GM23338 (cell line): Measurements from ENCODE around the gene ST14. TPM values are rescaled to one million over a fixed set of nuclear protein-coding genes. Genes with fewer than 3 reads are reported as not detected.

ENCODE experiments used
- ATAC-seq: fragments of 200-7000 bp; cut with Tn5 transposase; 3 replicates; pipeline ENCODE4 v1.9.1; 2020
- DNase-seq: peaks from one replicate; pipeline ENCODE4 v3.0.0-alpha.2; 2015; ENCODE audit warnings: low spot score
- H2AFZ ChIP-seq: fragments of 200-600 bp; sonication (generic); 2 replicates; pipeline ENCODE4 v1.8.0; 2016; ENCODE audit warnings: antibody characterized with exemption, mild to moderate bottlenecking, moderate library complexity
- H3F3A ChIP-seq: fragments of 200-600 bp; sonication (generic); replicated peaks from 2 replicates; pipeline ENCODE4 v1.8.0; 2017; ENCODE audit warnings: antibody characterized with exemption, mixed run types, low read depth
- H3K27ac ChIP-seq: fragments of 200-600 bp; sonication (generic); 2 replicates; pipeline ENCODE4 v1.6.1; 2016; ENCODE audit warnings: low read depth
- H3K27me3 ChIP-seq: fragments of 200-600 bp; sonication (generic); 2 replicates; pipeline ENCODE4 v1.8.0; 2016; ENCODE audit warnings: mild to moderate bottlenecking, mixed run types, moderate library complexity; ENCODE audit not compliant: insufficient read depth
- H3K36me3 ChIP-seq: fragments of 200-600 bp; sonication (generic); 2 replicates; pipeline ENCODE4 v1.8.0; 2016; ENCODE audit warnings: mild to moderate bottlenecking; ENCODE audit not compliant: insufficient read depth
- H3K4me1 ChIP-seq: fragments of 200-600 bp; sonication (generic); 2 replicates; pipeline ENCODE4 v1.8.0; 2016; ENCODE audit warnings: mild to moderate bottlenecking, moderate library complexity; ENCODE audit not compliant: insufficient read depth
- H3K4me2 ChIP-seq: fragments of 200-600 bp; sonication (generic); 2 replicates; pipeline ENCODE4 v1.7.1; 2017; ENCODE audit warnings: mixed run types
- H3K4me3 ChIP-seq: fragments of 200-600 bp; sonication (generic); 2 replicates; pipeline ENCODE4 v1.6.1; 2016; ENCODE audit warnings: mixed run types
- H3K79me2 ChIP-seq: fragments of 200-600 bp; sonication (generic); replicated peaks from 2 replicates; pipeline ENCODE4 v1.8.0; 2017; ENCODE audit warnings: mild to moderate bottlenecking; ENCODE audit not compliant: insufficient read depth
- H3K9me2 ChIP-seq: fragments of 200-600 bp; sonication (generic); 2 replicates; pipeline ENCODE4 v1.8.0; 2017; ENCODE audit not compliant: insufficient read depth
- H4K20me1 ChIP-seq: fragments of 200-600 bp; sonication (generic); replicated peaks from 2 replicates; pipeline ENCODE4 v1.8.0; 2017; ENCODE audit warnings: mild to moderate bottlenecking; ENCODE audit not compliant: insufficient read depth
- H3K27ac Mint-ChIP-seq: 2 replicates; pipeline ENCODE4 v1.8.0; 2020; ENCODE audit warnings: inconsistent platforms, mild to moderate bottlenecking, moderate library complexity, mixed read lengths
- H3K27me3 Mint-ChIP-seq: 3 replicates; pipeline ENCODE4 v1.8.0; 2022; ENCODE audit warnings: low read depth, mild to moderate bottlenecking, moderate library complexity, mixed read lengths, inconsistent platforms; ENCODE audit not compliant: insufficient read depth, poor library complexity
- H3K36me3 Mint-ChIP-seq: 3 replicates; pipeline ENCODE4 v1.8.0; 2021; ENCODE audit warnings: low read depth, mild to moderate bottlenecking, inconsistent platforms, moderate library complexity, mixed read lengths
- H3K4me1 Mint-ChIP-seq: 3 replicates; pipeline ENCODE4 v1.8.0; 2020; ENCODE audit warnings: mild to moderate bottlenecking, inconsistent platforms, mixed read lengths
- H3K4me3 Mint-ChIP-seq: 3 replicates; pipeline ENCODE4 v1.8.0; 2021; ENCODE audit warnings: moderate library complexity, mild to moderate bottlenecking, inconsistent platforms, mixed read lengths
- H3K9me3 Mint-ChIP-seq: 3 replicates; pipeline ENCODE4 v1.8.0; 2020; ENCODE audit warnings: moderate library complexity, mild to moderate bottlenecking, inconsistent platforms, mixed read lengths
- CREB1 ChIP-seq: fragments of 250-450 bp; sonication (Bioruptor Pico); IDR thresholded peaks from 2 replicates; pipeline ENCODE4 v1.5.0; 2020; ENCODE audit warnings: low read depth, mild to moderate bottlenecking, moderate library complexity
- CTCF ChIP-seq, 2 experiments: fragments of 200-600 bp in 1 of 2; sonication (generic) in 1 of 2; conservative IDR thresholded peaks; 2 replicates each; pipeline versions ENCODE4 v1.5.1 to v1.6.1; 2016 to 2017; ENCODE audit warnings: antibody characterized with exemption in 2 of 2, low read depth in 2 of 2, mild to moderate bottlenecking in 2 of 2, moderate library complexity in 1 of 2
- EZH2 ChIP-seq: fragments of 200-600 bp; sonication (generic); IDR thresholded peaks from one replicate; pipeline ENCODE4 v1.8.0; 2017; ENCODE audit warnings: antibody characterized with exemption, mild to moderate bottlenecking, low read depth; ENCODE audit not compliant: unreplicated experiment
- EZH2phosphoT487 ChIP-seq: fragments of 200-600 bp; sonication (generic); IDR thresholded peaks from one replicate; pipeline ENCODE4 v1.8.1; 2018; ENCODE audit warnings: antibody characterized with exemption; ENCODE audit not compliant: unreplicated experiment
- STAT1 ChIP-seq: IDR thresholded peaks from one replicate; pipeline ENCODE4 v1.6.1; 2016; ENCODE audit warnings: antibody characterized with exemption; ENCODE audit not compliant: unreplicated experiment
- ZNF114 ChIP-seq: fragments of 250-450 bp; sonication (Bioruptor Pico); IDR thresholded peaks from 2 replicates; pipeline ENCODE4 v1.5.0; 2020; ENCODE audit warnings: mild to moderate bottlenecking, moderate library complexity
- ZNF331 ChIP-seq: fragments of 250-450 bp; sonication (Bioruptor Pico); IDR thresholded peaks from 2 replicates; pipeline ENCODE4 v1.5.0; 2020; ENCODE audit warnings: low read depth, mild to moderate bottlenecking, moderate library complexity
- ZNF462 ChIP-seq: fragments of 250-450 bp; sonication (Bioruptor Pico); IDR thresholded peaks from 2 replicates; pipeline ENCODE4 v1.5.0; 2020; ENCODE audit warnings: mild to moderate bottlenecking, moderate library complexity
- polyA plus RNA-seq: library from polyadenylated mRNA; unstranded; fragments of >200 nt; fragmentation: Nextera tagmentation; extraction: Ambion mirVana; gene quantifications from 2 replicates; pipeline ENCODE4 v1.2.1, GENCODE V29; 2016
- total RNA-seq: library from RNA; depleted of rRNA; stranded (reverse); fragments of >200 nt; shearing (Covaris generic); gene quantifications from 2 replicates; pipeline ENCODE4 v1.2.3, GENCODE V29; 2014

The ST14 gene
- total and polyA plus RNA-seq, 2 experiments from 2014 or later = 7.9 to 32.7 TPM

- Mint-ChIP-seq H3K9me3 (peaks cover 4% of the 10 kb centered on the region; the same call in 1 of the 3 replicates), H3K4me3 (no peak overlapping the region), H3K27me3 (peaks cover 4% of the 10 kb centered on the region), H3K27ac (no peak overlapping the region), H3K36me3 (peaks cover 27% of the 10 kb centered on the region), H3K4me1 (no peaks in the 10 kb centered on the region; the same call in 2 of the 3 replicates)
- no peaks in the 10 kb centered on the region for H3K36me3 ChIP-seq
- no peaks in the 10 kb centered on the region for H3K27me3 ChIP-seq
- no peaks in the 10 kb centered on the region for H3F3A ChIP-seq
- no peaks in the 10 kb centered on the region for H3K79me2 ChIP-seq
- no peaks in the 10 kb centered on the region for H3K9me2 ChIP-seq
- TF ChIP-seq CTCF (conservative IDR thresholded peaks at IDR 0.05; ENCODE audit: low read depth in 2 of 2) (peak; percentile 19 to 38; a peak in 2 of 4 replicates), ZNF114 (CRISPR knock-in tag) (no peak), EZH2 (no peak), EZH2phosphoT487 (no peak)
- no peaks in the 10 kb centered on the region for H4K20me1 ChIP-seq
- DNase-seq (no peak), ATAC-seq (peak; percentile 63)
- H3K4me2 ChIP-seq = no peak overlapping the region
- H2AFZ ChIP-seq = no peak overlapping the region
- no peaks in the 10 kb centered on the region for H3K4me1 ChIP-seq
- H3K4me3 ChIP-seq = no peak overlapping the region
- H3K27ac ChIP-seq = no peak overlapping the region
Observed at GRCh38 chr11:130198964-130199363, 39.4 kb downstream of the ST14 start.

- Histone ChIP-seq H3K27ac (no peak overlapping the region), H3F3A (no peaks in the 10 kb centered on the region), H4K20me1 (no peaks in the 10 kb centered on the region), H3K36me3 (no peaks in the 10 kb centered on the region), H2AFZ (no peak overlapping the region), H3K9me2 (no peaks in the 10 kb centered on the region), H3K4me3 (no peak overlapping the region), H3K4me1 (no peaks in the 10 kb centered on the region), H3K4me2 (no peak overlapping the region), H3K79me2 (no peaks in the 10 kb centered on the region), H3K27me3 (no peaks in the 10 kb centered on the region)
- H3K27me3 Mint-ChIP-seq = peaks cover 2% of the 10 kb centered on the region
- no peak for DNase-seq
- no peak overlapping the region for H3K27ac Mint-ChIP-seq
- H3K36me3 Mint-ChIP-seq = peaks cover 24% of the 10 kb centered on the region
- no peak for TF ChIP-seq ZNF462 (CRISPR knock-in tag)
- TF ChIP-seq STAT1 = no peak
- TF ChIP-seq ZNF331 (CRISPR knock-in tag) = no peak
- no peak for TF ChIP-seq EZH2
- TF ChIP-seq CREB1 (CRISPR knock-in tag) = no peak
- no peak overlapping the region for H3K4me3 Mint-ChIP-seq
- no peaks in the 10 kb centered on the region; the same call in 2 of the 3 replicates for H3K4me1 Mint-ChIP-seq
- H3K9me3 Mint-ChIP-seq = peaks cover 4% of the 10 kb centered on the region; the same call in 1 of the 3 replicates
- no peak for ATAC-seq
Observed at GRCh38 chr11:130199792-130200191, 40.2 kb downstream of the ST14 start.
